Keratinocyte (primary cell): ENCODE results near the gene INPP5K.

Source experiments
- CTCF ChIP-seq, 3 experiments: IDR thresholded peaks in 1 of 3; conservative IDR thresholded peaks in 1 of 3; optimal IDR thresholded peaks in 1 of 3; 2 replicates in 2 of 3; 3 replicates in 1 of 3; pipeline versions ENCODE3 to v1.5.1; 2011; ENCODE audit warnings: low read length in 3 of 3, mild to moderate bottlenecking in 3 of 3, moderate library complexity in 2 of 3, control low read depth in 1 of 3, inconsistent platforms in 1 of 3; ENCODE audit not compliant: insufficient read depth in 2 of 3; ENCODE audit errors: extremely low read depth in 1 of 3
- EZH2 ChIP-seq: IDR thresholded peaks from one replicate; pipeline ENCODE4 v1.6.1; 2012; ENCODE audit warnings: inconsistent platforms, mild to moderate bottlenecking, low read length, moderate library complexity

GRCh38 chr17:1529863-1530262 is 13.5 kb upstream of the INPP5K start:
- TF ChIP-seq CTCF (optimal IDR thresholded peaks at IDR 0.05 in 1 of 3, IDR thresholded peaks at IDR 0.05 in 1 of 3, conservative IDR thresholded peaks at IDR 0.05 in 1 of 3; ENCODE audit: extremely low read depth in 1 of 3, insufficient read depth in 2 of 3, low read length in 3 of 3) (no peak), EZH2 (no peak)
